Liver (tissue), 3 donors: ENCODE results near the gene ANO8.

Experiments
- JUND ChIP-seq, 2 donors: IDR thresholded peaks; 2 replicates each; pipeline ENCODE4 v1.6.1; 2016; ENCODE audit warnings: antibody characterized with exemption in 2 of 2
- RAD21 ChIP-seq, 2 donors: IDR thresholded peaks; 2 replicates each; pipeline ENCODE4 v1.6.1; 2016; ENCODE audit warnings: antibody characterized with exemption in 2 of 2, mild to moderate bottlenecking in 2 of 2
- SP1 ChIP-seq: IDR thresholded peaks from 2 replicates; pipeline ENCODE4 v1.6.1; 2018; ENCODE audit warnings: antibody characterized with exemption, mild to moderate bottlenecking
- TAF1 ChIP-seq: conservative IDR thresholded peaks from 2 replicates; pipeline ENCODE4 v1.6.1; 2016; ENCODE audit warnings: antibody characterized with exemption, mild to moderate bottlenecking
- TF ChIP-seq, protein P1 (sequence below): fragments of 150-350 bp; IDR thresholded peaks from 2 replicates; pipeline ENCODE4 v1.5.1; 2017; ENCODE audit warnings: improper control_type of control experiment, low read depth, low read length; ENCODE audit not compliant: missing input control
- TF ChIP-seq, protein P2 (sequence below): IDR thresholded peaks from 2 replicates; pipeline ENCODE4 v1.6.1; 2016; ENCODE audit warnings: antibody characterized with exemption
- TF ChIP-seq, protein P3 (sequence below): IDR thresholded peaks from 2 replicates; pipeline ENCODE4 v1.6.1; 2016; ENCODE audit warnings: antibody characterized with exemption, mild to moderate bottlenecking
- TF ChIP-seq, protein P4 (sequence below): IDR thresholded peaks from 2 replicates; pipeline ENCODE4 v1.6.1; 2016; ENCODE audit warnings: antibody characterized with exemption
- donor health status: healthy.
- donor health status: healthy.

DNA sequence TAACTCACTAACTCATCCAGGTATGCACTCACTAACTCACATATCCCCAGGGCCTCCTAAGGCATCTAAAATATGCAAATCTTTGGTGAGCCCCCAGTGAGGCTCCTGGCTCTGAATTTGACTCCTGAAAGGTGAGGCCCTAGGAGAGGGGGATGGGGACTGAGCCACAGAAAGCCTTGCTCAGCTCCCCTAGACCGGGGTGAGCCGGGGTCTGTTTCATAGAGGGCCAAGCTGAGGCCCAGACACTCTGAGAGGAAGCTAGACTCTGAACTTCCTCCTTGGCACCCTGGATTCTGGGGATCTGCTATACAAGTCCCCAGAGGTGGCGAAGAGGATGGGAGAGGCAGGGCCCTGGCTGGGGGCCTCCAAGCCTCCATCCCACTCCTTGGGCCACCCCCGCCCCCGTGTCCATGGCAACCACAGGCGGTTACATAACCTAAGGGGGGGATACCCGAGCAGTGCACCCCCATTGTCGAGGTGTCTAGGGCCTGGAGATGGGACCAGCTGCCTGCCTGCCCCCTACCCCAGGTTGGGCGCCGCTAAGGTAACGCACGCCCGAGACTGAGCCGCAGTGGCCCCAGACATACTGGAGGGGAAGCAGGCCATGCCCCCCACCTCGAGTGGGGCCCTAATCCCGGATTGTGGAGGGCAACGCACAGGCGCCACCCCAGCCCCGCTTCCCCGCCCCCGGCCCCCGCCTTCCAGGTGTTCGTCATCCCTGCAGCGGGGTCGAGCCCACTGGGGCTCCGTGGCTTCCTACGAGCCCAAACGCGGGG is 32.1 kb downstream of the ANO8 start:
- TF ChIP-seq, protein P1, sequence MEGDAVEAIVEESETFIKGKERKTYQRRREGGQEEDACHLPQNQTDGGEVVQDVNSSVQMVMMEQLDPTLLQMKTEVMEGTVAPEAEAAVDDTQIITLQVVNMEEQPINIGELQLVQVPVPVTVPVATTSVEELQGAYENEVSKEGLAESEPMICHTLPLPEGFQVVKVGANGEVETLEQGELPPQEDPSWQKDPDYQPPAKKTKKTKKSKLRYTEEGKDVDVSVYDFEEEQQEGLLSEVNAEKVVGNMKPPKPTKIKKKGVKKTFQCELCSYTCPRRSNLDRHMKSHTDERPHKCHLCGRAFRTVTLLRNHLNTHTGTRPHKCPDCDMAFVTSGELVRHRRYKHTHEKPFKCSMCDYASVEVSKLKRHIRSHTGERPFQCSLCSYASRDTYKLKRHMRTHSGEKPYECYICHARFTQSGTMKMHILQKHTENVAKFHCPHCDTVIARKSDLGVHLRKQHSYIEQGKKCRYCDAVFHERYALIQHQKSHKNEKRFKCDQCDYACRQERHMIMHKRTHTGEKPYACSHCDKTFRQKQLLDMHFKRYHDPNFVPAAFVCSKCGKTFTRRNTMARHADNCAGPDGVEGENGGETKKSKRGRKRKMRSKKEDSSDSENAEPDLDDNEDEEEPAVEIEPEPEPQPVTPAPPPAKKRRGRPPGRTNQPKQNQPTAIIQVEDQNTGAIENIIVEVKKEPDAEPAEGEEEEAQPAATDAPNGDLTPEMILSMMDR: no peak
- TF ChIP-seq SP1 (no peak), JUND (IDR thresholded peaks at IDR 0.05) (no peak), RAD21 (IDR thresholded peaks at IDR 0.05) (no peak), TAF1 (no peak)
- TF ChIP-seq, protein P2, sequence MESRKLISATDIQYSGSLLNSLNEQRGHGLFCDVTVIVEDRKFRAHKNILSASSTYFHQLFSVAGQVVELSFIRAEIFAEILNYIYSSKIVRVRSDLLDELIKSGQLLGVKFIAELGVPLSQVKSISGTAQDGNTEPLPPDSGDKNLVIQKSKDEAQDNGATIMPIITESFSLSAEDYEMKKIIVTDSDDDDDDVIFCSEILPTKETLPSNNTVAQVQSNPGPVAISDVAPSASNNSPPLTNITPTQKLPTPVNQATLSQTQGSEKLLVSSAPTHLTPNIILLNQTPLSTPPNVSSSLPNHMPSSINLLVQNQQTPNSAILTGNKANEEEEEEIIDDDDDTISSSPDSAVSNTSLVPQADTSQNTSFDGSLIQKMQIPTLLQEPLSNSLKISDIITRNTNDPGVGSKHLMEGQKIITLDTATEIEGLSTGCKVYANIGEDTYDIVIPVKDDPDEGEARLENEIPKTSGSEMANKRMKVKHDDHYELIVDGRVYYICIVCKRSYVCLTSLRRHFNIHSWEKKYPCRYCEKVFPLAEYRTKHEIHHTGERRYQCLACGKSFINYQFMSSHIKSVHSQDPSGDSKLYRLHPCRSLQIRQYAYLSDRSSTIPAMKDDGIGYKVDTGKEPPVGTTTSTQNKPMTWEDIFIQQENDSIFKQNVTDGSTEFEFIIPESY: no peak
- TF ChIP-seq, protein P3, sequence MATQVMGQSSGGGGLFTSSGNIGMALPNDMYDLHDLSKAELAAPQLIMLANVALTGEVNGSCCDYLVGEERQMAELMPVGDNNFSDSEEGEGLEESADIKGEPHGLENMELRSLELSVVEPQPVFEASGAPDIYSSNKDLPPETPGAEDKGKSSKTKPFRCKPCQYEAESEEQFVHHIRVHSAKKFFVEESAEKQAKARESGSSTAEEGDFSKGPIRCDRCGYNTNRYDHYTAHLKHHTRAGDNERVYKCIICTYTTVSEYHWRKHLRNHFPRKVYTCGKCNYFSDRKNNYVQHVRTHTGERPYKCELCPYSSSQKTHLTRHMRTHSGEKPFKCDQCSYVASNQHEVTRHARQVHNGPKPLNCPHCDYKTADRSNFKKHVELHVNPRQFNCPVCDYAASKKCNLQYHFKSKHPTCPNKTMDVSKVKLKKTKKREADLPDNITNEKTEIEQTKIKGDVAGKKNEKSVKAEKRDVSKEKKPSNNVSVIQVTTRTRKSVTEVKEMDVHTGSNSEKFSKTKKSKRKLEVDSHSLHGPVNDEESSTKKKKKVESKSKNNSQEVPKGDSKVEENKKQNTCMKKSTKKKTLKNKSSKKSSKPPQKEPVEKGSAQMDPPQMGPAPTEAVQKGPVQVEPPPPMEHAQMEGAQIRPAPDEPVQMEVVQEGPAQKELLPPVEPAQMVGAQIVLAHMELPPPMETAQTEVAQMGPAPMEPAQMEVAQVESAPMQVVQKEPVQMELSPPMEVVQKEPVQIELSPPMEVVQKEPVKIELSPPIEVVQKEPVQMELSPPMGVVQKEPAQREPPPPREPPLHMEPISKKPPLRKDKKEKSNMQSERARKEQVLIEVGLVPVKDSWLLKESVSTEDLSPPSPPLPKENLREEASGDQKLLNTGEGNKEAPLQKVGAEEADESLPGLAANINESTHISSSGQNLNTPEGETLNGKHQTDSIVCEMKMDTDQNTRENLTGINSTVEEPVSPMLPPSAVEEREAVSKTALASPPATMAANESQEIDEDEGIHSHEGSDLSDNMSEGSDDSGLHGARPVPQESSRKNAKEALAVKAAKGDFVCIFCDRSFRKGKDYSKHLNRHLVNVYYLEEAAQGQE: no peak
- TF ChIP-seq, protein P4, sequence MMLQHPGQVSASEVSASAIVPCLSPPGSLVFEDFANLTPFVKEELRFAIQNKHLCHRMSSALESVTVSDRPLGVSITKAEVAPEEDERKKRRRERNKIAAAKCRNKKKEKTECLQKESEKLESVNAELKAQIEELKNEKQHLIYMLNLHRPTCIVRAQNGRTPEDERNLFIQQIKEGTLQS: no peak
